OCI-LY7 (cell line): ENCODE data around the gene SLC9A9. TPM values are rescaled to one million over a fixed set of nuclear protein-coding genes. Genes with fewer than 3 reads are reported as not detected.
"Not testable (repeated sequence)": the region's sequence is repeated elsewhere in the genome, so short reads cannot be mapped to it uniquely, and the experiment has no call there.

Source experiments
- BruUV-seq: library from RNA; stranded (reverse); fragments of 400-500 nt; replicated peaks from 2 replicates; lab custom pipeline; 2021; lab: Mats Ljungman, UMichigan
- CTCF ChIA-PET: fragments of 300-600 bp; sonication (Branson Sonifier 250); formaldehyde crosslinking; loops from one replicate; lab custom pipeline; 2022; ENCODE audit warnings: antibody characterized with exemption; ENCODE audit not compliant: unreplicated experiment; lab: Charles Lee
- POLR2A ChIA-PET: fragments of 300-600 bp; sonication (Branson Sonifier 250); formaldehyde crosslinking; loops from one replicate; lab custom pipeline; 2022; ENCODE audit warnings: antibody characterized with exemption; lab: Charles Lee
- DNase-seq: peaks from one replicate; pipeline ENCODE4 v3.0.0-alpha.2; 2015; ENCODE audit warnings: low spot score
- H2AFZ ChIP-seq: fragments of 200-600 bp; sonication (generic), shearing (Covaris generic); 2 replicates; pipeline ENCODE4 v1.6.1; 2014; ENCODE audit warnings: mild to moderate bottlenecking, antibody characterized with exemption, low read length, moderate library complexity
- H3K27ac ChIP-seq: fragments of 200-600 bp; sonication (generic); 2 replicates; pipeline ENCODE4 v1.5.1; 2014; ENCODE audit warnings: mixed run types, low read depth, mild to moderate bottlenecking, moderate library complexity, low read length, inconsistent platforms; ENCODE audit not compliant: poor library complexity, severe bottlenecking
- H3K36me3 ChIP-seq: fragments of 200-600 bp; sonication (generic); 2 replicates; pipeline ENCODE4 v1.6.1; 2014; ENCODE audit warnings: mild to moderate bottlenecking, antibody characterized with exemption, low read length, moderate library complexity, mixed read lengths; ENCODE audit not compliant: insufficient read depth
- H3K4me1 ChIP-seq: fragments of 200-600 bp; sonication (generic); 2 replicates; pipeline ENCODE4 v1.5.1; 2014; ENCODE audit warnings: mild to moderate bottlenecking, low read length; ENCODE audit not compliant: insufficient read depth, poor library complexity, severe bottlenecking
- H3K4me2 ChIP-seq: fragments of 200-600 bp; sonication (generic); 2 replicates; pipeline ENCODE4 v1.6.1; 2014; ENCODE audit warnings: mild to moderate bottlenecking, low read length
- H3K4me3 ChIP-seq: fragments of 200-600 bp; sonication (generic); 2 replicates; pipeline ENCODE4 v1.5.1; 2014; ENCODE audit warnings: mild to moderate bottlenecking, low read depth, low read length; ENCODE audit not compliant: poor library complexity, severe bottlenecking
- H3K79me2 ChIP-seq: fragments of 200-600 bp; sonication (generic); 2 replicates; pipeline ENCODE4 v1.6.1; 2016; ENCODE audit warnings: low read depth, mild to moderate bottlenecking, low read length, moderate library complexity, mixed read lengths; ENCODE audit not compliant: insufficient read depth
- H3K9me2 ChIP-seq: fragments of 200-600 bp; sonication (generic); 2 replicates; pipeline ENCODE4 v1.6.1; 2016; ENCODE audit warnings: mild to moderate bottlenecking, low read length, mixed read lengths; ENCODE audit not compliant: insufficient read depth
- H3K9me3 ChIP-seq: fragments of 200-600 bp; sonication (generic); 2 replicates; pipeline ENCODE4 v1.6.1; 2014; ENCODE audit warnings: mild to moderate bottlenecking, mixed run types, low read length, mixed read lengths
- H4K20me1 ChIP-seq: fragments of 200-600 bp; sonication (generic); 2 replicates; pipeline ENCODE4 v1.6.1; 2014; ENCODE audit warnings: mild to moderate bottlenecking, antibody characterized with exemption, low read length, moderate library complexity, mixed read lengths; ENCODE audit not compliant: insufficient read depth
- EZH2phosphoT487 ChIP-seq: fragments of 200-600 bp; sonication (generic); IDR thresholded peaks from 2 replicates; pipeline ENCODE4 v1.6.1; 2018; ENCODE audit warnings: low read depth, borderline replicate concordance, mild to moderate bottlenecking, mixed run types, antibody characterized with exemption, low read length, moderate library complexity, mixed read lengths
- intact Hi-C: fragments of 100-400 bp; cut with micrococcal nuclease; formaldehyde crosslinking; loops from one replicate; pipeline ENCODE4 v1.10.0; 2022; ENCODE audit not compliant: unreplicated experiment
- total RNA-seq, 2 experiments: library from RNA; depleted of rRNA in 1 of 2; stranded (reverse); fragments of >200 nt in 1 of 2; shearing (Covaris generic) in 1 of 2; gene quantifications; 2 replicates each; pipeline ENCODE4 v1.2.3, GENCODE V29; 2014 to 2022
- TF ChIP-seq, protein P1 (sequence below): fragments of 200-600 bp; sonication (generic); conservative IDR thresholded peaks from 2 replicates; pipeline ENCODE4 v1.5.1; 2014; ENCODE audit warnings: mild to moderate bottlenecking, antibody characterized with exemption, low read length, moderate library complexity, mixed read lengths

Gene SLC9A9
- total RNA-seq, 2 experiments from 2014 or later, result 9.3 to 14.8 TPM

DNA sequence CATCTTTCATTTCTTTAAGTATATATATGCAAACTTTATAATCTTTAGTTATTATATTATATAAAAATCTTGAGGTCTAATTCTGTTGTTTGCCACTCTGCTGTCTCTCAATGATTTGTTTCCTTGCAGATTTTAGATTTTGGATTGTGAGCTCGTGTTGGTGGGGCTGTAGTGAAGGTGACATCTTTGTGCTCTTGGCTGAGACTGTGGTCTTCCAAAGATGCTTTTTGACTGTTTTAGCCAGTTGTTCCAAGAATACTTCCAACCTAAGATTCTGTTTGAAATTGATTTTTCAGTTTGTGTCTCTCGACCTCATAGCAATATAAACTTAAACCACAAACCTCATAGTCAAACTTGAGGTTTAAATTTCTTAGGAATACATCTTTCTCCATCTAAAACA is 326.5 kb downstream of the SLC9A9 start:
- Histone ChIP-seq H3K36me3 (no peaks in the 10 kb centered on the region), H3K27ac (no peak overlapping the region), H3K9me2 (no peaks in the 10 kb centered on the region), H3K4me1 (no peaks in the 10 kb centered on the region), H2AFZ (no peak overlapping the region), H3K4me3 (no peak overlapping the region), H4K20me1 (no peaks in the 10 kb centered on the region), H3K4me2 (no peak overlapping the region), H3K9me3 (no peaks in the 10 kb centered on the region), H3K79me2 (no peaks in the 10 kb centered on the region)
- no peak for TF ChIP-seq EZH2phosphoT487
- TF ChIP-seq, protein P1, sequence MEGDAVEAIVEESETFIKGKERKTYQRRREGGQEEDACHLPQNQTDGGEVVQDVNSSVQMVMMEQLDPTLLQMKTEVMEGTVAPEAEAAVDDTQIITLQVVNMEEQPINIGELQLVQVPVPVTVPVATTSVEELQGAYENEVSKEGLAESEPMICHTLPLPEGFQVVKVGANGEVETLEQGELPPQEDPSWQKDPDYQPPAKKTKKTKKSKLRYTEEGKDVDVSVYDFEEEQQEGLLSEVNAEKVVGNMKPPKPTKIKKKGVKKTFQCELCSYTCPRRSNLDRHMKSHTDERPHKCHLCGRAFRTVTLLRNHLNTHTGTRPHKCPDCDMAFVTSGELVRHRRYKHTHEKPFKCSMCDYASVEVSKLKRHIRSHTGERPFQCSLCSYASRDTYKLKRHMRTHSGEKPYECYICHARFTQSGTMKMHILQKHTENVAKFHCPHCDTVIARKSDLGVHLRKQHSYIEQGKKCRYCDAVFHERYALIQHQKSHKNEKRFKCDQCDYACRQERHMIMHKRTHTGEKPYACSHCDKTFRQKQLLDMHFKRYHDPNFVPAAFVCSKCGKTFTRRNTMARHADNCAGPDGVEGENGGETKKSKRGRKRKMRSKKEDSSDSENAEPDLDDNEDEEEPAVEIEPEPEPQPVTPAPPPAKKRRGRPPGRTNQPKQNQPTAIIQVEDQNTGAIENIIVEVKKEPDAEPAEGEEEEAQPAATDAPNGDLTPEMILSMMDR, result no peak
- BruUV-seq, result no TSS peak
- ChIA-PET CTCF (no interaction called here), POLR2A (interaction anchor here (1.3 kb wide), 1 partner anchor 10 kb away, joined by 5 read pairs; no protein-coding TSS in a partner anchor)
- intact Hi-C loops, result no loop called here
- DNase-seq, result no peak

DNA sequence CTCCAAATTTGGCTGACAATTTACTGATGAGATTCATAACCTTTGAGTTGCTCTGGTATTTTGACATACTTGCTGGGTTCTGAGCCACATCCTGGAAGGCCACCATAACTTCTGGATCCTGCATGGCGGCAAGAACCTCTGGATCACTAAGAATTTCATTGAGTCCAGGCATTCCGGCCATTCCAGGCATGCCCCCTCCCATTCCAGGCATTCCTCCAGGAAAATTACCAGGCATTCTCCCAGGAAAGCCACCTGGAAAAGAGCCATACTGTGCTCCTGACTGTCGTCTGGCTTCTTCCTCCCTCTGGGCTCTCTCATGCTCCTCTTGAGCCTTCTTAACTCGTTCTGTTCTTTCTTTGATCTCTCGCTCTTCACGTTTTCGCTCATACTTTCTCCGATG is 331.1 kb downstream of the SLC9A9 start:
- H3K36me3 ChIP-seq, H4K20me1 ChIP-seq, H2AFZ ChIP-seq, DNase-seq, H3K79me2 ChIP-seq, intact Hi-C loops, H3K4me2 ChIP-seq, H3K27ac ChIP-seq, BruUV-seq, H3K9me2 ChIP-seq, H3K4me1 ChIP-seq, H3K4me3 ChIP-seq, POLR2A ChIA-PET, CTCF ChIA-PET, H3K9me3 ChIP-seq: not testable (repeated sequence)

DNA sequence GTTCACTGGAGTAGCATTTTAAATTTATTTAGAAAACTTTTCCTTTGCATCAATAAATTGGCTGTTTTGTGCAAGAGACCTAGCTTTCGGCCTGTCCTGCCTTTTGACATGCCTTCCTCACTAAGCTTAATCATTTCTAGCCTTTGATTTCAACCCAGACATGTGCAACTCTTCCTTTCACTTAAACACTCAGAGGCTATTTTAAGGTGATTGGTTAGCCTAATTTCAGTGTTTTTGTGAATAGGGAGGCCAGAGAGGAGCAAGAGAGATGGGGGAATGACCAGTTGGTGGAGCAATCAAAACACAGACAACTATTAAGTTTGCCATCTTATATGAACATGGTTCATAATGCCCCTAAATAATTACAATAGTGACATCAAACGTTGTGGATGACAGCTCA is 333.4 kb downstream of the SLC9A9 start:
- no peak overlapping the region for H3K4me3 ChIP-seq
- no peak overlapping the region for H3K27ac ChIP-seq
- no peaks in the 10 kb centered on the region for H3K9me2 ChIP-seq
- no peaks in the 10 kb centered on the region for H4K20me1 ChIP-seq
- no peaks in the 10 kb centered on the region for H3K9me3 ChIP-seq
- H3K36me3 ChIP-seq, result no peaks in the 10 kb centered on the region
- H3K4me1 ChIP-seq, result no peaks in the 10 kb centered on the region
- no peaks in the 10 kb centered on the region for H3K79me2 ChIP-seq
- CTCF ChIA-PET, result no interaction called here
- H3K4me2 ChIP-seq, result no peak overlapping the region
- intact Hi-C loops, result no loop called here
- H2AFZ ChIP-seq, result no peak overlapping the region
- POLR2A ChIA-PET, result interaction anchor here (0.5 to 0.9 kb wide), 3 partner anchors 33 to 309 kb away, joined by 3 to 4 read pairs (median 3); no protein-coding TSS in a partner anchor
- TF ChIP-seq, protein P1, result no peak
- TF ChIP-seq EZH2phosphoT487, result no peak
- no peak for DNase-seq
- no TSS peak for BruUV-seq
